H1 (cell line): ENCODE results near the gene PLCB1. TPM values are rescaled to one million over a fixed set of nuclear protein-coding genes. Genes with fewer than 3 reads are reported as not detected.

Experiments
- POU5F1 ChIP-seq: IDR thresholded peaks from 2 replicates; pipeline ENCODE4 v1.6.1; 2011; ENCODE audit warnings: low read depth, mild to moderate bottlenecking, low read length, moderate library complexity
- SUZ12 ChIP-seq: fragments of 200-600 bp; sonication (generic); IDR thresholded peaks from 2 replicates; pipeline ENCODE4 v1.6.1; 2012; ENCODE audit warnings: mild to moderate bottlenecking, inconsistent platforms, low read length, moderate library complexity, mixed read lengths
- polyA plus RNA-seq, 7 experiments: library from polyadenylated mRNA; depleted of rRNA in 3 of 7; stranded (reverse) in 5 of 7; unstranded in 2 of 7; fragments of >200 nt in 5 of 7; fragments of 200-250 nt in 2 of 7; gene quantifications; 1 replicate in 5 of 7; 2 replicates in 1 of 7; 4 replicates in 1 of 7; pipeline versions ENCODE4 v1.2.1 to v1.2.3, GENCODE V29; 2011 to 2013; ENCODE audit warnings: missing spikeins in 2 of 7, mixed read lengths in 2 of 7
- total RNA-seq: library from RNA; stranded (reverse); fragmentation: NEBNext Ultra II Directional; extraction: Animal tissue kit (Norgen Biotek cat#: 25700); gene quantifications from 2 replicates; pipeline ENCODE4 v1.2.1, GENCODE V29; 2021

PLCB1 gene
- total and polyA plus RNA-seq, 2 of the 8 experiments (the other 6 are each of a cell fraction or from before 2014, with no cell fraction given), result 2.6 to 9.1 TPM

DNA sequence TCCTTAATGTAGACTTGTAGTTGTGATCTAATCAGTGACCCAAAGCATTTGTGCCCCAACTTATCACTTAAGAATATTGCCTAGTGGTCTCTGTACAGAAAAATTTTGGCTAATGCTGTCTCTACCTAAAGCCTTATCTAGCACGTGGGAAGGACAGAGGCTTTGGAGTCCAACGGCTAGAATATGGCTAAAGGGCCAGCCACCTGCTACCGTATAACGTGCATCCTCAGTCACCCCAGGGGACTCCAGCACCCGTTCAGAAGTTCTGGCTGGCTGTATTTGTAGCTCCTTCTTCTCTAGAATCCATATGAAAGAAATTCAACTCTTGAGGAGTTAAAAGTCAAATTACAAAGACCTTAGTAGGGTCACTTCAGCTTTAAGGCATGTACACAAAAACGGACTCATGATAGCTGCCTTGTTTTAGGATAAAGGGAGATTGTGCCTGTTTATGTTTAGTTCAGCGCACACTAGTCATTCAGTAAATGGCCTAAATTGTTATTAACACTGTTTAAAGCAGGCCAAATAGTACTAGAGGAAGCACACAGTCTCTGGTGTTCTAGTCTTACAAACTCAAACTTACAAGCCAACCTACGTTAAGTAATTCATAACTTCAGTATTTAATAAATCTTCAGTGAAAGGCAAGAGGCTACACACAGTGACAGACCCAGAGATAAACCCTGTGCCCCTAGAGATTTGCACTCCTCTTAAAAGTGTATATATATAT lies 529.3 kb downstream of the PLCB1 start (continued):
- no peak for TF ChIP-seq POU5F1
- TF ChIP-seq SUZ12, result no peak
